Measurements from ENCODE around the gene NOXA1. TPM values are rescaled to one million over a fixed set of nuclear protein-coding genes. Genes with fewer than 3 reads are reported as not detected.
A peak's percentile ranks its signal among the peaks of the same experiment; 100 is the strongest.
"Not testable (repeated sequence)": the region's sequence is repeated elsewhere in the genome, so short reads cannot be mapped to it uniquely, and the experiment has no call there.

Gene NOXA1
- total and polyA plus RNA-seq, 2 donors from 2014 or later = 19.1 to 21.8 TPM

GRCh38 chr9:137464291-137464999 lies 41.3 kb downstream of the NOXA1 start:
- Histone ChIP-seq H3K36me3 (ENCODE audit: control insufficient read depth in 2 of 3, insufficient read depth in 3 of 3, low read length in 3 of 3) (no peaks in the 10 kb centered on the region), H3K4me1 (ENCODE audit: control insufficient read depth in 2 of 3, insufficient read depth in 2 of 3, low read depth in 1 of 3, low read length in 3 of 3) (peaks cover 0 to 4% (median 0%) of the 10 kb centered on the region in 3 donors), H3K9me3 (ENCODE audit: control insufficient read depth in 2 of 3, insufficient read depth in 1 of 3, low read length in 3 of 3) (no peaks in the 10 kb centered on the region), H3K4me3 (ENCODE audit: low read length in 3 of 3) (no peak overlapping the region), H3K27me3 (ENCODE audit: control insufficient read depth, insufficient read depth, low read length) (no peaks in the 10 kb centered on the region), H3K9ac (ENCODE audit: low read length in 3 of 3) (no peak overlapping the region), H3K27ac (ENCODE audit: low read depth in 2 of 2, low read length in 2 of 2) (no peak overlapping the region)
- intact Hi-C loops (cut with DNase I) = no loop called here
- DNase-seq (peak in 2 of 5 donors; percentile 35 to 67), FAIRE-seq (no peak)
- TF ChIP-seq CTCF (IDR thresholded peaks at IDR 0.05; ENCODE audit: borderline replicate concordance, extremely low read depth, insufficient read depth) = no peak

- no peaks in the 10 kb centered on the region for H3K27me3 ChIP-seq (ENCODE audit: control insufficient read depth, insufficient read depth, low read length)
- no peaks in the 10 kb centered on the region for H3K9me3 ChIP-seq (ENCODE audit: control insufficient read depth in 2 of 3, insufficient read depth in 1 of 3, low read length in 3 of 3)
- no peaks in the 10 kb centered on the region for H3K36me3 ChIP-seq (ENCODE audit: control insufficient read depth in 2 of 3, insufficient read depth in 3 of 3, low read length in 3 of 3)
- H3K9ac ChIP-seq (ENCODE audit: low read length in 3 of 3) = no peak overlapping the region
- H3K4me3 ChIP-seq (ENCODE audit: low read length in 3 of 3) = no peak overlapping the region
- no peaks in the 10 kb centered on the region for H3K4me1 ChIP-seq (ENCODE audit: control insufficient read depth in 2 of 3, insufficient read depth in 2 of 3, low read depth in 1 of 3, low read length in 3 of 3)
- intact Hi-C loops (cut with DNase I) = no loop called here
- H3K27ac ChIP-seq (ENCODE audit: low read depth in 2 of 2, low read length in 2 of 2) = no peak overlapping the region
- no peak for FAIRE-seq
- no peak for TF ChIP-seq CTCF (IDR thresholded peaks at IDR 0.05; ENCODE audit: borderline replicate concordance, extremely low read depth, insufficient read depth)
- peak in 2 of 5 donors; percentile 21 to 72 for DNase-seq
Observed at GRCh38 chr9:137465000-137465719, 42.0 kb downstream of the NOXA1 start.

GRCh38 chr9:137465720-137466388 lies 42.7 kb downstream of the NOXA1 start:
- FAIRE-seq = no peak
- no peak overlapping the region for H3K27ac ChIP-seq (ENCODE audit: low read depth in 2 of 2, low read length in 2 of 2)
- H3K9ac ChIP-seq (ENCODE audit: low read length in 3 of 3) = no peak overlapping the region
- no peak for TF ChIP-seq CTCF (IDR thresholded peaks at IDR 0.05; ENCODE audit: borderline replicate concordance, extremely low read depth, insufficient read depth)
- H3K9me3 ChIP-seq (ENCODE audit: control insufficient read depth in 2 of 3, insufficient read depth in 1 of 3, low read length in 3 of 3) = no peaks in the 10 kb centered on the region
- DNase-seq = peak in 2 of 5 donors; percentile 23 to 58
- no peaks in the 10 kb centered on the region for H3K4me1 ChIP-seq (ENCODE audit: control insufficient read depth in 2 of 3, insufficient read depth in 2 of 3, low read depth in 1 of 3, low read length in 3 of 3)
- no peaks in the 10 kb centered on the region for H3K36me3 ChIP-seq (ENCODE audit: control insufficient read depth in 2 of 3, insufficient read depth in 3 of 3, low read length in 3 of 3)
- H3K27me3 ChIP-seq (ENCODE audit: control insufficient read depth, insufficient read depth, low read length) = no peaks in the 10 kb centered on the region
- intact Hi-C loops (cut with DNase I) = no loop called here
- no peak overlapping the region for H3K4me3 ChIP-seq (ENCODE audit: low read length in 3 of 3)

GRCh38 chr9:137466389-137467085 lies 43.3 kb downstream of the NOXA1 start:
- H3K9me3 ChIP-seq (ENCODE audit: control insufficient read depth in 2 of 3, insufficient read depth in 1 of 3, low read length in 3 of 3); H3K27me3 ChIP-seq (ENCODE audit: control insufficient read depth, insufficient read depth, low read length); FAIRE-seq; H3K4me1 ChIP-seq (ENCODE audit: control insufficient read depth in 2 of 3, insufficient read depth in 2 of 3, low read depth in 1 of 3, low read length in 3 of 3); intact Hi-C loops (cut with DNase I); H3K9ac ChIP-seq (ENCODE audit: low read length in 3 of 3); H3K4me3 ChIP-seq (ENCODE audit: low read length in 3 of 3); H3K36me3 ChIP-seq (ENCODE audit: control insufficient read depth in 2 of 3, insufficient read depth in 3 of 3, low read length in 3 of 3); H3K27ac ChIP-seq (ENCODE audit: low read depth in 2 of 2, low read length in 2 of 2): not testable (repeated sequence)
- peak in 1 of 5 donors; percentile 29 for DNase-seq
